SK-N-SH treated with all-trans-retinoic acid at 6 μM for 48 hours (cell line): Measurements from ENCODE around the gene C9orf78.

Experiments used
- ARNTL ChIP-seq: fragments of 450-650 bp; formaldehyde crosslinking; IDR thresholded peaks from 2 replicates; pipeline ENCODE4 v1.5.0; 2020; ENCODE audit warnings: low read depth, mild to moderate bottlenecking, moderate library complexity, borderline replicate concordance
- ISL1 ChIP-seq: fragments of 250-450 bp; sonication (Bioruptor Pico); IDR thresholded peaks from 2 replicates; pipeline ENCODE4 v2.1.2; 2022; ENCODE audit warnings: mild to moderate bottlenecking, moderate library complexity
- SNAI2 ChIP-seq: fragments of 250-450 bp; sonication (Bioruptor Pico); IDR thresholded peaks from 2 replicates; pipeline ENCODE4 v1.5.0; 2020; ENCODE audit warnings: mild to moderate bottlenecking, moderate library complexity

DNA sequence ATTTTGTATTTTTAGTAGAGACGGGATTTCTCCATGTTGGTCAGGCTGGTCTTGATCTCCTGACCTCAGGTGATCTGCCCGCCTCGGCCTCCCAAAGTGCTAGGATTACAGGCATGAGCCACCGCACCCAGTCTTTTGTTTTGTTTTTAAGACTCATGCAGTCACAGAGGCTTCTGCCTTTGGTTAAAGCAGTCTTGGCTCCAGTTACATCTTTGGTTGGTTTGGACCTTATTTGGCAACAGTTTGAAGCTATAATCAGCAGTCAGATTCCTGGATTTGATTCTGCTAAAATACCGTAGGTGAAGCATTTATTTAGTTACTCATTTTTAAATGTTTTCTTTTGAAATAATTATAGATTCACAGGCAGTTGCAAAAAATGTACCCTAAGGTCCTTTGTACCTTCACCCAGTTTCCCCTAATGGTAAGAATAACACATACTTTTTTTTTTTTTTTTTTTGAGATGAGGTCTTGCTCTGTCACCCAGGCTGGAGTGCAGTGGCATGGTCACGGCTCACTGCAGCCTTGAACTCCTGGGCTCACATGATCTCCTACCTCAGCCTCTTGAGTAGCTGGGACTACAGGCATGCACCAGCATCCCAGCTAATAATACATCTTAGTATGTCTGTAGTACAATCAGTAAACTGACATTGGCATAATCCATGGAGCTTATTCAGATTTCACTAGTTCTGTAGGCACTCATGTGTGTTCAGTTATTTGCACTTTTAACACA lies 15.9 kb upstream of the C9orf78 start:
- no peak for TF ChIP-seq ARNTL (CRISPR knock-in tag)
- TF ChIP-seq SNAI2 (CRISPR knock-in tag) = no peak
- no peak for TF ChIP-seq ISL1 (CRISPR knock-in tag)
